Activated T-cell treated with anti-CD3 and anti-CD28 coated beads, Interleukin-2, amount 50 U/mL, for 72 hours (primary cell): ENCODE data around the gene NDUFS4. TPM values are rescaled to one million over a fixed set of nuclear protein-coding genes. Genes with fewer than 3 reads are reported as not detected.
"Not testable (repeated sequence)": the region's sequence is repeated elsewhere in the genome, so short reads cannot be mapped to it uniquely, and the experiment has no call there.

Experiments used
- ATAC-seq, 2 donors: fragments of 150-1000 bp; cut with Tn5 transposase; replicated peaks in 1 of 2; 2 replicates each; pipeline ENCODE4 v1.10.0; 2021; ENCODE audit warnings: moderate library complexity in 2 of 2, mild to moderate bottlenecking in 1 of 2
- DNase-seq, 2 donors: peaks; one replicate each; pipeline ENCODE4 v3.0.0; 2021 to 2022; ENCODE audit warnings: mixed read lengths in 1 of 2
- H3K27ac Mint-ChIP-seq: one replicate; pipeline ENCODE4 v1.8.0; 2022; ENCODE audit warnings: mild to moderate bottlenecking, moderate library complexity, mixed read lengths
- H3K27me3 Mint-ChIP-seq: one replicate; pipeline ENCODE4 v1.8.0; 2022; ENCODE audit warnings: low read depth, mixed read lengths
- H3K36me3 Mint-ChIP-seq, 2 donors: one replicate each; pipeline ENCODE4 v1.8.0; 2022; ENCODE audit warnings: mixed read lengths in 2 of 2, mild to moderate bottlenecking in 1 of 2; ENCODE audit not compliant: insufficient read depth in 2 of 2
- H3K4me1 Mint-ChIP-seq: one replicate; pipeline ENCODE4 v1.8.0; 2022; ENCODE audit warnings: low read depth, mixed read lengths
- H3K4me3 Mint-ChIP-seq, 2 donors: one replicate each; pipeline ENCODE4 v1.8.0; 2022; ENCODE audit warnings: mild to moderate bottlenecking in 2 of 2, mixed read lengths in 2 of 2, moderate library complexity in 2 of 2
- H3K9me3 Mint-ChIP-seq, 2 donors: one replicate each; pipeline ENCODE4 v1.8.0; 2022; ENCODE audit warnings: mixed read lengths in 2 of 2
- total RNA-seq, 2 donors: library from RNA; stranded (reverse); gene quantifications; one replicate each; pipeline ENCODE4 v1.2.3, GENCODE V29; 2022

Gene NDUFS4
- total RNA-seq, 2 donors from 2014 or later = 79.9 to 93.5 TPM

DNA sequence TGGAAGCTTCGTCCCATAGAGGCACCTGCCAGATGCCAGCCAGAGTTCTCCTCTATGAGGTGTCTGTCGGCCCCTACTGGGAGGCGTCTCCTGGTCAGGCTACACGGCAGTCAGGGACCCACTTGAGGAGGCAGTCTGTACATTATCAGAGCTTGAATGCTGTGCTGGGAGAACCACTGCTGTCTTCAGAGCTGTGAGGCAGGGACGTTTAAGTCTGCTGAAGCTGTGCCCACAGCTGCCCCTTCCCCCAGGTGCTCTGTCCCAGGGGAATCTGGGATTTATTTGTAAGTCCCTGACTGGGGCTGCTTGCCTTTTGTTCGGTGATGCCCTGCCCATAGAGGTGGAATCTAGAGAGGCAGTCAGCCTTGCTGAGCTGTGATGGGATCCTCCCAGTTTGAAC is 70.8 kb downstream of the NDUFS4 start:
- H3K4me1 Mint-ChIP-seq = peaks cover 10% of the 10 kb centered on the region
- no peaks in the 10 kb centered on the region for H3K27me3 Mint-ChIP-seq
- peaks cover 16% of the 10 kb centered on the region in 2 donors for H3K36me3 Mint-ChIP-seq

DNA sequence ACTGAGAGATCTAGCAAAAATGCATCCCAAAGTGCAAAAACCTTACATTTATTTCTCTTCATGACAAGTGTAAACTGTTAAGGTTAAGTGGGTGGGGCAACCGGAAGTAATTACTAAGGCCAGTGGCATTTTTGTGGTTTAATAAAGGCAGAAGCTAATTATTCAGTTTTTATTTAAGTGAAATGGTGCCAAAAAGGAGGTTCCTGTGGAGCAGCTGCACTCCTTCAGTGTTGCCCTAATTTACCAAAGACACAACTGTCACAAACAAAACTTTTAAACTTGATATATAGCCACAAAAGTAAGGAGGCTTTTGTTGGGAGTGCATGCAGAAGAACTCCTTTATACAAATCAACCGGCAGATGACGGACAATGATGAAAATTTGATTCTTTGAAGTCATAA is 81.6 kb downstream of the NDUFS4 start:
- Mint-ChIP-seq H3K4me1 (no peaks in the 10 kb centered on the region), H3K27me3 (no peaks in the 10 kb centered on the region), H3K27ac (no peak overlapping the region), H3K36me3 (peaks cover 0 to 10% of the 10 kb centered on the region in 2 donors), H3K4me3 (no peak overlapping the region), H3K9me3 (no peaks in the 10 kb centered on the region)
- no peak for ATAC-seq
- no peak for DNase-seq

More for the DNA sequence above, 70.8 kb downstream of the NDUFS4 start:
- ATAC-seq = no peak
- no peak overlapping the region for H3K4me3 Mint-ChIP-seq
- no peak for DNase-seq
- no peak overlapping the region for H3K27ac Mint-ChIP-seq
- H3K9me3 Mint-ChIP-seq = peaks cover 1 to 7% of the 10 kb centered on the region in 2 donors

DNA sequence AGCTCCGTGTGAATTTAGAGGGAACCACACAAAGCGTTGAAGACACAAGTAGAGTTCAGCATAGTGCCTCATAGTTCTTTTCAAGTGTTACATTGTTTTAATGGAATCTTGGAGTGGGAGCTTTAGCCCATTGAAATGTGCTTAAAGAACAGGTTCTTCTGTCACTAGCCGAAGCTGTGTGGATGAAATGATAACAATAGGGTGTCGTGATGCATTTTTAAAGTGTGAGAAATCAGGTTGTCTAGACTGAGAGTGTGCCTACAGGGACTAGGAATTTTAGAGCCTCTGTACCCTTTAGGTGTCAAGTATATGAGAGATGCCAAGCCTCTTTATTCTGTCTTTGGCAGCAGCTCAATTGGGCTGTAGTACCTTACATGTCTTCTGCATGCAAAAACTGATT is 83.0 kb downstream of the NDUFS4 start:
- Mint-ChIP-seq H3K27ac (no peak overlapping the region), H3K9me3 (no peaks in the 10 kb centered on the region), H3K4me3 (no peak overlapping the region), H3K27me3 (no peaks in the 10 kb centered on the region), H3K36me3 (peaks cover 0 to 15% of the 10 kb centered on the region in 2 donors), H3K4me1 (no peaks in the 10 kb centered on the region)
- no peak for DNase-seq
- ATAC-seq = no peak

DNA sequence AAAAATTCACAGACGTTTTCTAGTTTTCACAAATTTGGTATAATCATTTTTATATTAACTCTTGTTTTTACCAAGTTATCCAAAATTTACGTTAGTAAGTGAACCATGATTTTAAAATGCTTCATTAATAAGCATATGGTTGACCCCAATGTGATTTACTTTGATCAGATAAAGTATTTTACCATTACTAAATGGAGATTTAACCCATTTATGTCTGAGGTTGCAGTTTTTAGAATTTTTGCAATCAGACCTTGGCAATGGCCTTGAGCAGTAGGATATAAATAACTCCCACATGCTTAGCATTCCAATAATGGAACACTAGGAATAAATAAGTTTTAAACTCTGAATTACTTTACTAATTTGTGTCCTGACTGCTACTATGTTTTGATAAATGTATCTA is 84.6 kb downstream of the NDUFS4 start:
- Mint-ChIP-seq H3K36me3 (peaks cover 4 to 20% of the 10 kb centered on the region in 2 donors), H3K4me3 (no peak overlapping the region), H3K4me1 (no peaks in the 10 kb centered on the region), H3K9me3 (peaks cover 0 to 3% of the 10 kb centered on the region in 2 donors), H3K27ac (no peak overlapping the region), H3K27me3 (no peaks in the 10 kb centered on the region)
- DNase-seq (no peak), ATAC-seq (no peak)

DNA sequence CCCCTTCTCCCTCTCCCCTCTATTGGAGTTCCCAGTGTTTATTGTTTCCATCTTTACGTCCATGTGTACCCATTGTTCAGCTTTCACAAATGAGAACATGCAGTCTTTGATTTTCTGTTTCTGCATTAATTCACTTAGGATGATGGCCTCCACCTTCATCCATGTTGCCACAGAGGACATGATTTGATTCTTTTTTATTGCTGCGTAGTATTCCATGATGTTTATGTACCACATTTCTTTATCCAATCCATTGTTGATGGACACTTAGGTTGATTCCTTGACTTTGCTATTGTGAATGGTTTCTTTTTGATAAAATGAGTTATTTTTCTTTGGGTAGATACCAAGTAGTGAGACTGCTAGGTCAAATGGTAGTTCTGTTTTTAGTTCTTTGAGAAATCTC is 88.9 kb downstream of the NDUFS4 start:
- Mint-ChIP-seq H3K9me3 (peaks cover 0 to 3% of the 10 kb centered on the region in 2 donors), H3K4me1 (no peaks in the 10 kb centered on the region), H3K27me3 (no peaks in the 10 kb centered on the region), H3K36me3 (peaks cover 4 to 22% of the 10 kb centered on the region in 2 donors), H3K27ac (no peak overlapping the region), H3K4me3 (no peak overlapping the region)
- DNase-seq (no peak), ATAC-seq (no peak)

DNA sequence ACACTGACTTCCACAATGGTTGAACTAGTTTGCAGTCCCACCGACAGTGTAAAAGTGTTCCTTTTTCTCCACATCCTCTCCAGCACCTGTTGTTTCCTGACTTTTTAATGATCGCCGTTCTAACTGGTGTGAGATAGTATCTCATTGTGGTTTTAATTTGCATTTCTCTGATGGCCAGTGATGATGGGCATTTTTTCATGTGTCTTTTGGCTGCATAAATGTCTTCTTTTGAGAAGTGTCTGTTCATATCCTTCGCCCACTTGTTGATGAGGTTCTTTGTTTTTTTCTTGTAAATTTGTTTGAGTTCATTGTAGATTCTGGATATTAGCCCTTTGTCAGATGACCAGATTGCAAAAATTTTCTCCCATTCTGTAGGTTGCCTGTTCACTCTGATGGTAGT is 100.1 kb downstream of the NDUFS4 start:
- not testable (repeated sequence) for H3K4me1 Mint-ChIP-seq, DNase-seq, H3K4me3 Mint-ChIP-seq, ATAC-seq, H3K27ac Mint-ChIP-seq, H3K27me3 Mint-ChIP-seq
- Mint-ChIP-seq H3K9me3 (peaks cover 5 to 14% of the 10 kb centered on the region in 2 donors), H3K36me3 (peaks cover 18 to 38% of the 10 kb centered on the region in 2 donors)

DNA sequence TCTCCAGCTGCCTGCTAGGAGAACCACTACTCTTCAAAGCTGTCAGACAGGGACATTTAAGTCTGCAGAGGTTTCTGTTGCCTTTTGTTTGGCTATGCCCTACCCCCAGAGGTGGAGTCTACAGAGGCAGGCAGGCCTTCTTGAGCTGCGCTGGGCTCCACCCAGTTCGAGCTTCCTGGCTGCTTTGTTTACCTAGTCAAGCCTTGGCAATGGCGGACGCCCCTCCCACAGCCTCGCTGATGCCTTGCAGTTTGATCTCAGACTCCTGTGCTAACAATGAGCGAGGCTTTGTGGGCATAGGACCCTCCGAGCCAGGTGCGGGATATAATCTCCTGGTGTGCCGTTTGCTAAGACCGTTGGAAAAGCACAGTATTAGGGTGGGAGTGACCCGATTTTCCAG is 104.9 kb downstream of the NDUFS4 start:
- H3K27ac Mint-ChIP-seq, DNase-seq, H3K4me1 Mint-ChIP-seq, ATAC-seq, H3K27me3 Mint-ChIP-seq, H3K4me3 Mint-ChIP-seq: not testable (repeated sequence)
- Mint-ChIP-seq H3K9me3 (peaks cover 5 to 14% of the 10 kb centered on the region in 2 donors), H3K36me3 (peaks cover 13 to 31% of the 10 kb centered on the region in 2 donors)

DNA sequence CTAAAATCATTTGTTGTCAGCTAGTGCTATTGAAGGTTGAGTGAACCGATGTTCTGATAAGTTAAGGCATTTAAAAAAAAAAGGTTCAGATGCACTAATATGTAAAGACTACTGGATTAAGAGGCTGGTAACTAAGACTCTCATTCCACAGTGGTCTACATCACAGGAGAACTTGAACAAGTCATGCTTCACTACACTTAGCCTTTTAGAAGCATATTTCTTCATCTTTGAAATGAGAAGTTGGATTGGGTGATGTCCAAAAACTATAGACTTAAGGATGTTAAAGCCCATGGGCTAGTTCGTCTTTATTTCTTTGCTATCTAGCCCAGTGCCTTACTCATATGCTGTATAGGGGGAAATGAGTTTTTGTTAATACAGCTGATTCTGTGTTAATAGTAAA is 107.2 kb downstream of the NDUFS4 start:
- Mint-ChIP-seq H3K9me3 (peaks cover 5 to 14% of the 10 kb centered on the region in 2 donors), H3K27me3 (no peaks in the 10 kb centered on the region), H3K36me3 (peaks cover 12 to 25% of the 10 kb centered on the region in 2 donors), H3K4me1 (no peaks in the 10 kb centered on the region), H3K4me3 (no peak overlapping the region), H3K27ac (no peak overlapping the region)
- ATAC-seq (no peak), DNase-seq (no peak)

DNA sequence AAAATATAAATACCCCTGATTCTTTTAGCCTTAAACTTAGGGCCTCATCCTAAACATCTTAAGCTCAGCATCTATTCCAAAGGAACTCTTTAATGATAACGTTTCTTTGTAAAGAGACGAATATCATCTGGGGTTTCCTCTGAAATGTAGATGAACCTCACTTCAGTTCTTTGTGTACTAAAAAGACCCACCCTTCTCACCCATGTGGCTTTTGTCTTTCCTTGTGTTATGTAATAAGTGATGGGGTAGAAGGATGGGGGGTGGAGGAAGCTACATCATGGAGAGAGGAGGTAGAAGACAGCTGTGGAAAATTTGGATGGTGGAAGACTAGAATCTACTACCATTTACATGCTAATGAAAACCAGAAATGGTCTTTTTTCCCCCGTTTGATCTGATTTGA is 111.0 kb downstream of the NDUFS4 start:
- Mint-ChIP-seq H3K36me3 (peaks cover 4 to 15% of the 10 kb centered on the region in 2 donors), H3K27me3 (no peaks in the 10 kb centered on the region), H3K4me3 (no peak overlapping the region), H3K27ac (no peak overlapping the region), H3K4me1 (no peaks in the 10 kb centered on the region), H3K9me3 (no peaks in the 10 kb centered on the region)
- DNase-seq = no peak
- ATAC-seq = no peak

DNA sequence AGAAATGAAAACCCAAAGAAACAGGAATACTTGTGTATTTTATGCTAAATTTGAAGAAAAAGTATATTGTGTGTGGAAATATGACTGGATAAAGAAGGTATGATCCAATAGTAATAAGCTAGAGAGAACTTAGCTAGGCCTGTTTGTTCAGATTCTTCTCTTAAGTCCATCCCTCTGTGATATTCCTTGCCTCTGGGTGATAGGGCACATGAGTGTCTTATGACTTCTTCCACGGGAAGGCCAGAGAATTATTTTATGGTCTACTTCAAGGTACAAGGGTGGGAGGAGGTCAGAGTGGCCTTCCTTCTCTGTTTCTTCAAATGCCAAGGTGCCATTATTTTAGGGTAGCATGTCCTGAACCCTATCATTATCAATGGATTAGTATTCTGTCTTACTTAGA is 113.7 kb downstream of the NDUFS4 start:
- H3K27ac Mint-ChIP-seq = no peak overlapping the region
- H3K4me3 Mint-ChIP-seq = no peak overlapping the region
- no peaks in the 10 kb centered on the region for H3K4me1 Mint-ChIP-seq
- DNase-seq (no peak), ATAC-seq (no peak)
- H3K9me3 Mint-ChIP-seq = peaks cover 0 to 3% of the 10 kb centered on the region in 2 donors
- H3K36me3 Mint-ChIP-seq = peaks cover 5 to 23% of the 10 kb centered on the region in 2 donors
- no peaks in the 10 kb centered on the region for H3K27me3 Mint-ChIP-seq

DNA sequence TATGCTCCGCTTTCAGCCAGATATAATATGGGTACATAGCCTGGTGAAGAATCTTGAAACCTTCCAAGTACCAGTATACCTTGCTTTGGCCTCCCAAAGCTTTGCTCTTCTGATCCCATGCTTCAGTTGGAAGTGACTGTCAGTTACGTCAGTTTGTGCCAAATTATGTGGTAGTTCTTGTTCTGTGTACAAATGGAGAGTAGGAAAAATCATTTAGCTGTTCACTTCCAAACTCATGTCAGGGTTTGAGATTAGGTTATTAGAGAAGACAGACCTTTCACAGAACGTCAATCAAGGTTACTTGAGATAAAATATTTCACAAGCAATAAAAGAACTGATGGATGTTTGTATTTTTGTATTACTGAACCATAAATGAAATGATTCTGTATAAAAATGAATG is 117.2 kb downstream of the NDUFS4 start:
- ATAC-seq = no peak
- DNase-seq = no peak
- no peaks in the 10 kb centered on the region for H3K27me3 Mint-ChIP-seq
- no peaks in the 10 kb centered on the region for H3K4me1 Mint-ChIP-seq
- peaks cover 3 to 24% of the 10 kb centered on the region in 2 donors for H3K36me3 Mint-ChIP-seq
- no peak overlapping the region for H3K27ac Mint-ChIP-seq
- H3K9me3 Mint-ChIP-seq = peaks cover 3 to 5% of the 10 kb centered on the region in 2 donors
- no peak overlapping the region for H3K4me3 Mint-ChIP-seq

DNA sequence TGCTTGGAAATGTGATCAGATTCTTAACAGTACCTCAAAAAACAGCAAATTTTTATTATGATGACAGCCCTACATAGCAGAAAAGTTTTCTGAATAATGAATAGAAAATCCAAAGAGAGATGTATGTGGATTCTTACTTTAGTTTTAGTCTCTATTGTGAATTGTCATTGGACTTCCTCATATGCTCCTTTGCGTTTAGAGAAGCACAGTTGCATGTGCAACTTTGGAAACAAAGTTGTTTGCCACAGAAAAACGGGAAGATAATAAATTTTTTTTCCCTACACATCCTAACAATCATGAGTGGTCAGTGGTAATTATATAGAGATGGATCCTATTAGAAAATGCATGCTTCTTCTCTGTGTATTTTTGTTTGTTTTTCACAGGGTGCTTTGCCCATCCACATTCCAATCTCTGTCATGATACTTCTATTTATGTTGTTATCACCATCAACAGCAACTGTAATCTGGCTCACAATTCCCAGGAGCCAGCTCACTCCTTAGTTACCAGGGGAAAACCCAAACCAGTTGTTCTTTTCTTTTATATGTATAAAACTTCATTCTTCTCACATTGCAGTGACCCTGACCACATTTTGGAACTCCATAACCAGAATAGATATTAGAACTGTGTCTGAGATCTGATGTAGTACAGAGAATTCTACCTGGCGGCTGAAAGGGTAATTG is 118.7 kb downstream of the NDUFS4 start:
- Mint-ChIP-seq H3K4me1 (no peaks in the 10 kb centered on the region), H3K36me3 (peaks cover 3 to 26% of the 10 kb centered on the region in 2 donors), H3K27me3 (no peaks in the 10 kb centered on the region), H3K4me3 (no peak overlapping the region), H3K9me3 (peaks cover 3 to 5% of the 10 kb centered on the region in 2 donors), H3K27ac (no peak overlapping the region)
- DNase-seq = no peak
- ATAC-seq = no peak

DNA sequence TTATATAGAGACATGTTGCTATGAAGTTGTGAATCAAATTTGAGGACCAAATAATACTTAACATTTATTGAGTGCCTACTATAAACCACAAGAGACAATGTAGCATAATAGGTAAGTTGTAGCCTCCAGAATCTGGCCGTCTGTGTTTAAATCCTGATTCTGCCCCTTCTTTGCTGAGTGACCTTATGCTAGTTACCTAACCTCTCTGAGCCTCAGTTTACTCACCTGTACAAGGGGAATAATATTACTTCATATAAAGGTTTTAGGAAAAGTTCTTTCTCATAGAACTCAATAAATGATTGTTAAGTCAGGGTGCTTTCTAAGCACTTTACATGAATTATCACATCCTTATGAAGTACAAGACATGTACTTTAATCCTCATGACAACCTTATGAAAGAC is 120.6 kb downstream of the NDUFS4 start:
- DNase-seq = no peak
- Mint-ChIP-seq H3K4me1 (no peaks in the 10 kb centered on the region), H3K27ac (no peak overlapping the region), H3K9me3 (peaks cover 5% of the 10 kb centered on the region in 2 donors), H3K4me3 (no peak overlapping the region), H3K36me3 (peaks cover 9 to 24% of the 10 kb centered on the region in 2 donors), H3K27me3 (no peaks in the 10 kb centered on the region)
- ATAC-seq = no peak

DNA sequence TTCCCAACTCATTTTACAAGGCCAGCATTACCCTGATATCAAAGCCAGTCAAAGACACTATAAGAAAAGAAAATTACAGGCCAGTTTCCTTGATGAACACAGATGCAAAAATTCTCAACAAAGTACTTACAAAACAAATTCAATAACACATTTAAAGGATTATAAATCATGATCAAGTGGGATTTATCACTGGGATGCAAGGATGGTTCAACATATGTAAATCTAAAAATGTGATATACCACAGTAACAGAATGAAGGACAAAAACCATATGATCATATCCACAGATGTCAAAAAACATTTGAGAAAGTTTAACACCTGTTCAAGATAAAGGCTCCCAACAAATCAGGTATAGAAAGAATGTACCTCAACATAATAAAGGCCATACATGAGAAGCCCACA is 130.6 kb downstream of the NDUFS4 start:
- H3K4me1 Mint-ChIP-seq = no peaks in the 10 kb centered on the region
- H3K4me3 Mint-ChIP-seq = no peak overlapping the region
- DNase-seq = no peak
- no peaks in the 10 kb centered on the region for H3K27me3 Mint-ChIP-seq
- H3K9me3 Mint-ChIP-seq = peaks cover 7 to 24% of the 10 kb centered on the region in 2 donors
- H3K36me3 Mint-ChIP-seq = peaks cover 3 to 11% of the 10 kb centered on the region in 2 donors
- ATAC-seq = no peak
- no peak overlapping the region for H3K27ac Mint-ChIP-seq
